ENCODE measurements around the gene GH2.

The GH2 gene

GRCh38 chr17:63838631-63839171 is 43.0 kb downstream of the GH2 start:
- no peak for DNase-seq

- DNase-seq: no peak
These were observed 43.7 kb downstream of the GH2 start for GRCh38 chr17:63837962-63838600.

DNA sequence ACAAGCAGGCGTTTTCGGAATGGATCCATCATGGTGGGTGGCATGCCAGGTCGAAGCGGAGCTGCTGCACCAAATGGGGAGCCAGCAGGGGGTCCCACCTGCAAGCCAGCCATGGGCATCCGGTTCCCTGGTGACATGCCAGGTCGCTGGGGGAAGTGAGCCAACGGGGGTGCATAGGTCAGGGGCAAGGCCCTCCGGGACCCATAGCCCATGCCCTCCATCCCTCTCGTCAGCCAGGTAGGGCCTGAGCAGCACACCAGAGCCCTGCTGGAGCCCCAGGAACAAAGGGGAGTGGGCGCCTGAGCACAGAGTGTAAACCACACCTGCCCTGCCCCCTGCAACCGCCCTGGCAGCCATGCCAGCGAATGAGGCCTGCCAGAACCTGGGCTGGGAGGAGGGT is 44.3 kb downstream of the GH2 start:
- DNase-seq: no peak

DNA sequence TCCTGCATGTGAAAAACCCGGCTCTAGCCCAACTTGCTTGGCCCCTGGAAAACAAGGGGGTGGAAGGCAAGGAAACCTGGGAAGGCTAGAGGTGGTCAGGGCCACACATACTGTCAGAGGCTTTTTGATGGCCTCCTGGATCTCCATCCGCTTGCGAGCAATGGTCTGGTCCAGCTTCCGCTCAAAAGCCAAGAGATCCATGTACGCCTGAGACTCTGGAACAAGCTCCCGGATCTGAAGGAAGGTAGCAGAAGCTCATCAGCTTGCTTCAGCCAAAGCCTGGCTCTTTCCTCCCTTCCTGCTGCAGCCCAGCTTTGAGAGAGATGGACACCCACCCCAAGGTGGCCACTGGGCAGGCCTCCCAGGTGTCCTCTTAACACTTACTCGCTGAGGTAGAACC is 44.9 kb downstream of the GH2 start:
- DNase-seq: no peak

GRCh38 chr17:63835167-63835720 is 46.5 kb downstream of the GH2 start:
- DNase-seq: no peak

GRCh38 chr17:63834431-63835166 is 47.1 kb downstream of the GH2 start:
- no peak for DNase-seq

GRCh38 chr17:63833741-63834373 is 47.9 kb downstream of the GH2 start:
- DNase-seq: no peak

DNA sequence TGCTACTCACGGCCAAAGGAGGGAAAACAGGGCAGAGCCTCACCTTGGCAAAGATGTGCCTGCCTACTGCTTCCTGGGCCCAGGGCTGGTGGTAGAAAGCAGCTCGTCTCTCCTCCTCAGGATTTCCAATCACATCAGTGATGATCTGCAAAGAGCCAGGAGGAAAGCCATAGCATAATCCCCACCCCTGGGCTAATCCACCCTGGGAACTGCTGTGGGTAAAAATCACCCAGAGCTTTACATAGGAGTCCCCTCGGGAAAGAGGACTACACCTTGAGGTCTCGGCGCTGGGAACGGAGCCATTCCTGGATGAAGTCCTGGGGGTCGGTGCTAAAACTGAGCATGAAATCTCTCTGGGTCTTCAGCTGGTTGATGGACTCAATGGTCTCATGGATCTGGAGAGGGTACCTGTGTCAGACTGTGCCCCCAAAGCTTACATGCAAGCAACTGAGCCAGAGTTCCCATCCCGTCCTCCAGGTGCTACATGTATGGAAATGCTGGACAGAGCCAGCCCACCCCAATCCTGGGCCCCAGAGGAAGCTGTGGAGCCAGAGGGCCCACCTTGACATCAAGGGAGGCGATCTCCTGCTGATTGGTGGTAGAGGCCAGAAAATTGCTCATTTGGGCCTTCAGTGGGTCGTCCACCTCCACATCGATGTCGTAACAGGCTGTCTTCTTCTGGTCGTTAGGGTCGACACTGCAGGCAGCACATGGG is 48.6 kb downstream of the GH2 start:
- DNase-seq: no peak

DNA sequence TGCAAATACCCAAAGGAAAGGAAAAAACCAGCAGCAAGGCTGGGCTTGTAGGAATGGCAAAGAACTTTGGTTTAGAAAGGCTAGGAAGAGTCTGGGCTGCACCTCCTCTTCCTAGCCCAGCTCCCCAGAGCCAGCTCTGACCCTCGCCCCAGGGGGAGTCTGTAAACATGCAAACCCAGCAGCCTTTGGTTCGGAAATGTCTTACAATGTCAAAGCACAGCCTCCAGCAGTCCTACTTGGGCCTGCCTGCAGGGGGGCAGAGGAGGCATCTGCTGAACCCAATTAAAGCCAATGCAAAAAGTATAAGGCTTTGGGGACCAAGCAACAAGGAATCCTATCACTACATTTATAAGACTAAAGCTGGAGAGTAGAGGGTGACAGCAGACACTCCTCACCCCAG is 49.3 kb downstream of the GH2 start:
- no peak for DNase-seq

DNA sequence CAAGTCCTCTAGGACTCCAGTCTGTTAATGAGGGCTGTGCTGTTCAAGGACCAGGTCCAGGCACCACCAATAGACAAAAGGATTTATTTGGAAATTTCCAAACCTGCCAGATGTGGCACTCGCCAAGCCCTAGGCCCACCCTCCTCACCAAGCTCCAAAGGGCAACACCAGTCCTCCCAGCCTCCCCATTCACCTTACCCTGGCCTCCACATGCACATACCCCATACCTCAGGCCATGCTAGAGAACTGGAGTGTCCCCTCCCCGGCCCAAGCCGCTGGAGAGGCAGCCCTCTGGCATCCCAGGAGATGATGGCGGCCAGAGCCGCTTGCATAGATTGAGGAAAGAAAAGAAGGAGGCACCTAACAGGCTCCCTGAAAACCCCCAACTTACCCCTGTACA is 49.7 kb downstream of the GH2 start:
- no peak for DNase-seq

DNA sequence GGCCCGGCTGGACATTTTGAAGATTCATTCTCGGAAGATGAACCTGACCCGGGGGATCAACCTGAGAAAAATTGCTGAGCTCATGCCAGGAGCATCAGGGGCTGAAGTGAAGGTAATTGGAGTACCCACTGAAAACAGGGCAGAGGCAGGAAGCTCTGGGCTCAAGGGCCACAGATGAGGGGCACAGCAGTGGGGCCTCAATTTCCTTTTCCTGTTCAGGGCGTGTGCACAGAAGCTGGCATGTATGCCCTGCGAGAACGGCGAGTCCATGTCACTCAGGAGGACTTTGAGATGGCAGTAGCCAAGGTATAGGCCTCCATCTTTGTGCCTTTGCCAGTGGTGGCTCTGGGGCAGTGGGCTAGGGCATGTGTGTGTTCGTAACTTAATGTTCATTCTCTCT is 50.2 kb downstream of the GH2 start:
- no peak for DNase-seq

GRCh38 chr17:63830904-63831491 is 50.7 kb downstream of the GH2 start:
- DNase-seq: no peak

DNA sequence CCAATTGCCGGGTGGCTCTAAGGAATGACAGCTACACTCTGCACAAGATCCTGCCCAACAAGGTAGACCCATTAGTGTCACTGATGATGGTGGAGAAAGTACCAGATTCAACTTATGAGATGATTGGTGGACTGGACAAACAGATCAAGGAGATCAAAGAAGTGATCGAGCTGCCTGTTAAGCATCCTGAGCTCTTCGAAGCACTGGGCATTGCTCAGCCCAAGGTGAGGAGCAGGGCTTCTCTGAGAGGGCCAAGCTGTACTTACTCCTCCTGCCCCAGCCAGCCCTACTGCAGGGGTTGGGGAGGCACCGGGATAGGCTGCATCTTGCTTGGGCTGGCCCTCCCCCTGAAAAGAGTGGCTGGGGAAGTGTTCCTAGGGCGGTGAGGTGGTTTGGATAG is 51.5 kb downstream of the GH2 start:
- DNase-seq: no peak
